PFSK-1 (cell line): ENCODE data around the gene TMEM163.

Source experiments
- POLR2AphosphoS5 ChIP-seq: IDR thresholded peaks from 2 replicates; pipeline ENCODE4 v1.6.1; 2012; ENCODE audit warnings: low read depth, mild to moderate bottlenecking, control low read depth, low read length, moderate library complexity
- TAF1 ChIP-seq: IDR thresholded peaks from 2 replicates; pipeline ENCODE4 v1.6.1; 2012; ENCODE audit warnings: low read length, control low read depth, borderline replicate concordance; ENCODE audit not compliant: insufficient read depth
- TF ChIP-seq, protein P1 (sequence below), 2 experiments: IDR thresholded peaks; 2 replicates each; pipeline versions ENCODE4 v1.6.1 to v1.8.0; 2011 to 2012; ENCODE audit warnings: low read depth in 2 of 2, low read length in 2 of 2, control low read depth in 1 of 2, inconsistent platforms in 1 of 2, mild to moderate bottlenecking in 1 of 2, moderate library complexity in 1 of 2; ENCODE audit not compliant: insufficient read depth in 1 of 2

- TF ChIP-seq POLR2AphosphoS5 (no peak), TAF1 (no peak)
- TF ChIP-seq, protein P1, sequence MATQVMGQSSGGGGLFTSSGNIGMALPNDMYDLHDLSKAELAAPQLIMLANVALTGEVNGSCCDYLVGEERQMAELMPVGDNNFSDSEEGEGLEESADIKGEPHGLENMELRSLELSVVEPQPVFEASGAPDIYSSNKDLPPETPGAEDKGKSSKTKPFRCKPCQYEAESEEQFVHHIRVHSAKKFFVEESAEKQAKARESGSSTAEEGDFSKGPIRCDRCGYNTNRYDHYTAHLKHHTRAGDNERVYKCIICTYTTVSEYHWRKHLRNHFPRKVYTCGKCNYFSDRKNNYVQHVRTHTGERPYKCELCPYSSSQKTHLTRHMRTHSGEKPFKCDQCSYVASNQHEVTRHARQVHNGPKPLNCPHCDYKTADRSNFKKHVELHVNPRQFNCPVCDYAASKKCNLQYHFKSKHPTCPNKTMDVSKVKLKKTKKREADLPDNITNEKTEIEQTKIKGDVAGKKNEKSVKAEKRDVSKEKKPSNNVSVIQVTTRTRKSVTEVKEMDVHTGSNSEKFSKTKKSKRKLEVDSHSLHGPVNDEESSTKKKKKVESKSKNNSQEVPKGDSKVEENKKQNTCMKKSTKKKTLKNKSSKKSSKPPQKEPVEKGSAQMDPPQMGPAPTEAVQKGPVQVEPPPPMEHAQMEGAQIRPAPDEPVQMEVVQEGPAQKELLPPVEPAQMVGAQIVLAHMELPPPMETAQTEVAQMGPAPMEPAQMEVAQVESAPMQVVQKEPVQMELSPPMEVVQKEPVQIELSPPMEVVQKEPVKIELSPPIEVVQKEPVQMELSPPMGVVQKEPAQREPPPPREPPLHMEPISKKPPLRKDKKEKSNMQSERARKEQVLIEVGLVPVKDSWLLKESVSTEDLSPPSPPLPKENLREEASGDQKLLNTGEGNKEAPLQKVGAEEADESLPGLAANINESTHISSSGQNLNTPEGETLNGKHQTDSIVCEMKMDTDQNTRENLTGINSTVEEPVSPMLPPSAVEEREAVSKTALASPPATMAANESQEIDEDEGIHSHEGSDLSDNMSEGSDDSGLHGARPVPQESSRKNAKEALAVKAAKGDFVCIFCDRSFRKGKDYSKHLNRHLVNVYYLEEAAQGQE (IDR thresholded peaks at IDR 0.05; ENCODE audit: insufficient read depth in 1 of 2, low read depth in 2 of 2, low read length in 2 of 2) = no peak
Observed at GRCh38 chr2:134689315-134689714, 29.5 kb downstream of the TMEM163 start.
